ENCODE results near the gene C7orf57.

C7orf57 gene

DNA sequence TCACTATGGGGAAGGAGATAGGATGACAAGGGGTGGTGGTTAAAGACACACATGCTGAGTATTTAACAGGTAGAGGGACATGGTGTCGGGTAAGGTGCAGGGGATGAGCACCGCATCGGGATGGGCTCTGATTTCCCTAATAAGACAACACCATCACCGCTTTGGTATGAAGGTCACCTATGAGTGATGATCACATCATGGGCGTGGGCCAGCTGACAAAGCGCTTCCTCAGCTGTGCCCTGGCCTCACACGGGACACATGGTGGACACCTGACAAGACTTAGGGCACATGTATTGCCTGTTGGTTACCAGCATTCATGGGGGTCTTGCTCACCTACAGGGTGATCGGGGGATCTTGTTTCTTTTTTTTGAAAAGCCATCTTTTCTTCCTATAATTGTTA is 12.8 kb downstream of the C7orf57 start:
- Histone ChIP-seq H3K27ac (ENCODE audit: low read depth, low read length) (no peak overlapping the region), H3K27me3 (ENCODE audit: control insufficient read depth in 1 of 2, insufficient read depth in 2 of 2, low read length in 2 of 2) (no peaks in the 10 kb centered on the region), H3K9ac (ENCODE audit: low read depth in 1 of 2, low read length in 2 of 2) (no peak overlapping the region), H3K4me3 (ENCODE audit: low read depth in 1 of 2, low read length in 2 of 2) (no peak overlapping the region), H3K4me1 (ENCODE audit: control insufficient read depth in 1 of 2, insufficient read depth in 2 of 2, low read length in 2 of 2) (peaks cover 0 to 1% of the 10 kb centered on the region in 2 donors), H3K36me3 (ENCODE audit: control insufficient read depth in 1 of 2, insufficient read depth in 2 of 2, low read length in 2 of 2) (no peaks in the 10 kb centered on the region), H3K9me3 (ENCODE audit: control insufficient read depth in 1 of 2, low read length in 2 of 2) (no peaks in the 10 kb centered on the region)

DNA sequence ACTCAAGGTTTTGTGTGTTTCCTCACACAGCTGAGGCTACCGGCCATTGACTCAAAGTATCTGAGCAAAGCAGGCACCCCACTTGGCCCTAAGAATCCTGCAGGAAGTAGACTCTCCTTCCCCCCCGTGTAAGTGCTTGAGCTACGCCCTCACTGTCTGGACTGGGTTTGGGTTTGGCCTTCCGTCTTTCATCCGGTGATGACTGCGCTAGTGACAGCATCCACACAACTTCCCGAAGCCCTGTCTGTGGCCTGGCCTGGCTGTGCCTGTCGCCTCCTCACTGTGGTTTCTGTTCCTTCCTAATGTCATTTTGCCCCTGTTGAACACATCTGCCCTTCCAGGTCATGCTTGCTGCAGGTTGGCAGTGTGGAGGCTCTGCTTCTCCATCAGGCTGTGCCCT is 14.5 kb downstream of the C7orf57 start:
- H3K27ac ChIP-seq (ENCODE audit: low read depth, low read length), result no peak overlapping the region
- H3K36me3 ChIP-seq (ENCODE audit: control insufficient read depth in 1 of 2, insufficient read depth in 2 of 2, low read length in 2 of 2), result no peaks in the 10 kb centered on the region
- no peaks in the 10 kb centered on the region for H3K9me3 ChIP-seq (ENCODE audit: control insufficient read depth in 1 of 2, low read length in 2 of 2)
- H3K4me3 ChIP-seq (ENCODE audit: low read depth in 1 of 2, low read length in 2 of 2), result no peak overlapping the region
- H3K27me3 ChIP-seq (ENCODE audit: control insufficient read depth in 1 of 2, insufficient read depth in 2 of 2, low read length in 2 of 2), result no peaks in the 10 kb centered on the region
- no peak overlapping the region for H3K9ac ChIP-seq (ENCODE audit: low read depth in 1 of 2, low read length in 2 of 2)
- H3K4me1 ChIP-seq (ENCODE audit: control insufficient read depth in 1 of 2, insufficient read depth in 2 of 2, low read length in 2 of 2), result peaks cover 0 to 4% of the 10 kb centered on the region in 2 donors

DNA sequence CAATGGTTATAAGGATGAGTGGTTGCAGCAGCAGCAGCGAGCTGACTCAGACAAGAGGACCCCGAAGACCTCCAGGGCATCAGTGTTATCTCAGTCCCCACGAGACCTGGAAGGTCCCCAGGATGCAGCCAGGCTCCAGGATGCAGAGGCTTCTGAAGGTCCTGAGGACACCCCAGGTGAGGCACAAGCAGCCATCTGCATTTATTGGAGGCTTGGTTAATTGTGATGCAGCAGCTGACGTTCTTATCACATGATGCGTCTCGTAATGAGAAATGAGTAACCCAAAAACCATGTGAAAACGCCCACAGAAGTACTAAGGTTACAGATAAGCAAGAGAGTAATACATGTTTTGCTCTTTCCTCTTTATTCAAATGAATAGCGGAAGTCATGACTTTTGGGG is 17.4 kb downstream of the C7orf57 start:
- no peaks in the 10 kb centered on the region for H3K27me3 ChIP-seq (ENCODE audit: control insufficient read depth in 1 of 2, insufficient read depth in 2 of 2, low read length in 2 of 2)
- H3K27ac ChIP-seq (ENCODE audit: low read depth, low read length), result no peak overlapping the region
- H3K4me1 ChIP-seq (ENCODE audit: control insufficient read depth in 1 of 2, insufficient read depth in 2 of 2, low read length in 2 of 2), result peaks cover 0 to 4% of the 10 kb centered on the region in 2 donors
- no peaks in the 10 kb centered on the region for H3K9me3 ChIP-seq (ENCODE audit: control insufficient read depth in 1 of 2, low read length in 2 of 2)
- H3K9ac ChIP-seq (ENCODE audit: low read depth in 1 of 2, low read length in 2 of 2), result no peak overlapping the region
- H3K36me3 ChIP-seq (ENCODE audit: control insufficient read depth in 1 of 2, insufficient read depth in 2 of 2, low read length in 2 of 2), result no peaks in the 10 kb centered on the region
- H3K4me3 ChIP-seq (ENCODE audit: low read depth in 1 of 2, low read length in 2 of 2), result no peak overlapping the region

DNA sequence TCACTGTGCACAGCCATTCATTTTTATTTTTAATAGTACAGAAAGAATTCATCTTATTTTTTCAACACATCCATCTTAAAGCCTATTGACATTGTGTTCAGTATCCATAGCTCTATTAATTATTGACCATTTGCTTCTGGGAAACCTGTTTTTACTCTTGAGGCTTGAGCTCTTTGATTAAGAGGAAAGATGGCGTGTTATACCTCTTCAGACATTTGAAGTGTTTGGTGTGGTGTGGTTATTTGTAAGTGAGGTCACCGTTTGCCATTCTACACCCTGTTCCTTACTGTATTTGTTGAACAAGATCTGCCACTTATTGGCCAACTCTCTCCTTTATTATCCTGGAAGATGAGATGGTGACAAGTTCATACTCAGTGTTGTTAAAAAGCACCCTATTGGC is 18.4 kb downstream of the C7orf57 start:
- Histone ChIP-seq H3K36me3 (ENCODE audit: control insufficient read depth in 1 of 2, insufficient read depth in 2 of 2, low read length in 2 of 2) (no peaks in the 10 kb centered on the region), H3K27me3 (ENCODE audit: control insufficient read depth in 1 of 2, insufficient read depth in 2 of 2, low read length in 2 of 2) (no peaks in the 10 kb centered on the region), H3K4me1 (ENCODE audit: control insufficient read depth in 1 of 2, insufficient read depth in 2 of 2, low read length in 2 of 2) (peaks cover 0 to 4% of the 10 kb centered on the region in 2 donors), H3K27ac (ENCODE audit: low read depth, low read length) (no peak overlapping the region), H3K4me3 (ENCODE audit: low read depth in 1 of 2, low read length in 2 of 2) (no peak overlapping the region), H3K9ac (ENCODE audit: low read depth in 1 of 2, low read length in 2 of 2) (no peak overlapping the region), H3K9me3 (ENCODE audit: control insufficient read depth in 1 of 2, low read length in 2 of 2) (no peaks in the 10 kb centered on the region)

DNA sequence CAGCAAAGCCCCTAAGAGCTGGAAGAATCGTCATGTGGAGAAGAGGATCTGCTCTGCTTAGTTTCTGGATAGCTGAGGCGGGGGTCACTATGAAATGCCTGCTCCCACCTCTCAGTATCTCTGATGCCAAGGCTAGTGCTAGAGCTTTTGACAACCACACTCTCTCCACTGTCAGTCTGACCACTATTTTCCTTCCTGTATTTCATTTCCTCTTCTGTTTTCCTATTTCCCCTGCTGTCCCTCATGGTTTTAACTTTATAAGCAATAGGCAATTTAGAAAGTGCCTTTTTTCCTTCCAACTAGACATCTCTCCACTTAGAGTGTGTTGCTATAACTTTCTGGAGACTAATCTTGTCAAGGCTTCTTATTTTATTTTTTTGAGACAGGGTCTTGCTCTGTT is 23.6 kb downstream of the C7orf57 start:
- Histone ChIP-seq H3K4me3 (ENCODE audit: low read depth in 1 of 2, low read length in 2 of 2) (no peak overlapping the region), H3K36me3 (ENCODE audit: control insufficient read depth in 1 of 2, insufficient read depth in 2 of 2, low read length in 2 of 2) (no peaks in the 10 kb centered on the region), H3K27me3 (ENCODE audit: control insufficient read depth in 1 of 2, insufficient read depth in 2 of 2, low read length in 2 of 2) (no peaks in the 10 kb centered on the region), H3K27ac (ENCODE audit: low read depth, low read length) (no peak overlapping the region), H3K4me1 (ENCODE audit: control insufficient read depth in 1 of 2, insufficient read depth in 2 of 2, low read length in 2 of 2) (peaks cover 0 to under 1% of the 10 kb centered on the region in 2 donors), H3K9me3 (ENCODE audit: control insufficient read depth in 1 of 2, low read length in 2 of 2) (no peaks in the 10 kb centered on the region), H3K9ac (ENCODE audit: low read depth in 1 of 2, low read length in 2 of 2) (no peak overlapping the region)

DNA sequence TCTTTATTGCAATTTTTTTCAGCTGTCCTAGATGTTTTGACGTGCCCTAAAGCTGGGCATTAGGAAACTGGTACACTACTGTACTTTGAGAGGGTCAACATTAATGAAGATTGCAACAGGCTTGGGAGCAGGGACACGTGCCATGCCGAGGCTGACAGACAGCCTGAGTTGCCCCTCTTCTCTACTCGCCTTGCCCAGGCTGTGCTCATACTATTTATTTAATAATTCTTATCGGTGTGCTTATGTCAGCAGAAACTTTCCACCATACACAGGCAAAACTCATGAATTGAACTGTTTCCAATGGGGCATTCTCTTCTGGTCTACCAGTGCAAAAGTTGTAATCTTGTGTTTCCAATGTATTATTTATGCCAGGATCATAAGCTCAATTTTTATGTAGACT is 24.4 kb downstream of the C7orf57 start:
- Histone ChIP-seq H3K9ac (ENCODE audit: low read depth in 1 of 2, low read length in 2 of 2) (no peak overlapping the region), H3K27ac (ENCODE audit: low read depth, low read length) (no peak overlapping the region), H3K4me1 (ENCODE audit: control insufficient read depth in 1 of 2, insufficient read depth in 2 of 2, low read length in 2 of 2) (no peaks in the 10 kb centered on the region), H3K9me3 (ENCODE audit: control insufficient read depth in 1 of 2, low read length in 2 of 2) (no peaks in the 10 kb centered on the region), H3K27me3 (ENCODE audit: control insufficient read depth in 1 of 2, insufficient read depth in 2 of 2, low read length in 2 of 2) (no peaks in the 10 kb centered on the region), H3K4me3 (ENCODE audit: low read depth in 1 of 2, low read length in 2 of 2) (no peak overlapping the region), H3K36me3 (ENCODE audit: control insufficient read depth in 1 of 2, insufficient read depth in 2 of 2, low read length in 2 of 2) (no peaks in the 10 kb centered on the region)

DNA sequence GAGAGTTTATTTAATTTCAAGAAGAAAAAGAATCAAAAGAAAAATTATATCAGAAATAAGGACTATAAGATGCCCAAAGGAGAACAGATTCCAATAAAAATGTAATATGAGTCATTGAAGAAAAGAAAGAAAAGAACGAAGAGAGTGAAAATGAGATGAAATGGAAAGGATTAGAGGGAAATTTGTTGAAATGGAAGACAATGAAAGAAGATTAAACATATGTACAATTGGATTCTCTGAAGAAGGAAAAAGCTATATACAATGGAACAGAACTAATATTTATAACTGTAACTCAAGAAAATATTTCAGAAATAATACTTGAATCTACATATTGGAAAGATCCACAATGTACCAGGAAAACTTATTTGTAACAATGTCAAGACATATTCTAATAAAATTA is 28.6 kb downstream of the C7orf57 start:
- H3K27ac ChIP-seq (ENCODE audit: low read depth, low read length), result no peak overlapping the region

DNA sequence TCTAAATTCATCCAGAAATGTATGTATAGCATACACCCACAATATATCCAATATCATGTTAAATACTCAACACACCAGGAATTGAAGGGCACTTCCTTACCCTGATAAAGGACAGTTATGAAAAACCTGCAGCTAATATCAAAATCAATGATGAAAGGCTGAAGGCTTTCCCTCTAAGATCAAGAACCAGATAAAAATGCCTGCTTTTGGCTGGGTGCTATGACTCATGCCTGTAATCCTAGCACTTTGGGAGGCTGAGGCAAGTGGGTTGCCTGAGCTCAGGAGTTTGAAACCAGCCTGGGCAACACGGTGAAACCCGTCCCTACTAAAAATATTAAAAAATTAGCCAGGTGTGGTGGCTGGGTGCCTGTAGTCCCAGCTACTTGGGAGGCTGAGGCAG is 32.1 kb downstream of the C7orf57 start:
- no peaks in the 10 kb centered on the region for H3K36me3 ChIP-seq (ENCODE audit: control insufficient read depth in 1 of 2, insufficient read depth in 2 of 2, low read length in 2 of 2)
- no peak overlapping the region for H3K9ac ChIP-seq (ENCODE audit: low read depth in 1 of 2, low read length in 2 of 2)
- H3K27ac ChIP-seq (ENCODE audit: low read depth, low read length), result no peak overlapping the region
- H3K4me3 ChIP-seq (ENCODE audit: low read depth in 1 of 2, low read length in 2 of 2), result no peak overlapping the region
- H3K4me1 ChIP-seq (ENCODE audit: control insufficient read depth in 1 of 2, insufficient read depth in 2 of 2, low read length in 2 of 2), result no peaks in the 10 kb centered on the region
- no peaks in the 10 kb centered on the region for H3K9me3 ChIP-seq (ENCODE audit: control insufficient read depth in 1 of 2, low read length in 2 of 2)
- no peaks in the 10 kb centered on the region for H3K27me3 ChIP-seq (ENCODE audit: control insufficient read depth in 1 of 2, insufficient read depth in 2 of 2, low read length in 2 of 2)

More for the DNA sequence above, 28.6 kb downstream of the C7orf57 start:
- no peaks in the 10 kb centered on the region for H3K4me1 ChIP-seq (ENCODE audit: control insufficient read depth in 1 of 2, insufficient read depth in 2 of 2, low read length in 2 of 2)
- H3K9ac ChIP-seq (ENCODE audit: low read depth in 1 of 2, low read length in 2 of 2), result no peak overlapping the region
- no peak overlapping the region for H3K4me3 ChIP-seq (ENCODE audit: low read depth in 1 of 2, low read length in 2 of 2)
- H3K36me3 ChIP-seq (ENCODE audit: control insufficient read depth in 1 of 2, insufficient read depth in 2 of 2, low read length in 2 of 2), result no peaks in the 10 kb centered on the region
- no peaks in the 10 kb centered on the region for H3K27me3 ChIP-seq (ENCODE audit: control insufficient read depth in 1 of 2, insufficient read depth in 2 of 2, low read length in 2 of 2)
- H3K9me3 ChIP-seq (ENCODE audit: control insufficient read depth in 1 of 2, low read length in 2 of 2), result no peaks in the 10 kb centered on the region

DNA sequence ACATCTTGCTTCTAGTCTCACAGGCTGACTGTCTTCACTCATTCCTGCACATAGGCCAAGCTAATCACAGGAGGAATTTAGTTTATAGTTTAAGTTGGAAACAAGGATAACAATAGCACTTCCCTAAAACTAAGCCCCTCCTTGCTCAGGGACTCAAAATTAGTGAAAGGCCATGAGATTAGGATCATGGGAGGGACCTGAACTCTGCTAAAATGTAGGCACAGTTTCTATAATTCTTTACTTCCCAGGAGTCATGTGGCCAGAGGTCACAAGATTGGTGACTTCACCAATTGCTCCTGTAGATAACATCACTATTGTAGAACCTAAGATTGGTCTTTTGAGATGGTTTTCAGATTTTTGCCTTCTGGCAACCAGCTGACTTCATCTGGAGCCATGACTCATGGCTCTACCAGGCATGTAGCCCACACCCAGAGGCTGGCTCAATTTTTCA is 38.9 kb downstream of the C7orf57 start:
- H3K27ac ChIP-seq (ENCODE audit: low read depth, low read length), result no peak overlapping the region
- H3K4me1 ChIP-seq (ENCODE audit: control insufficient read depth in 1 of 2, insufficient read depth in 2 of 2, low read length in 2 of 2), result no peaks in the 10 kb centered on the region
- H3K9ac ChIP-seq (ENCODE audit: low read depth in 1 of 2, low read length in 2 of 2), result no peak overlapping the region
- no peaks in the 10 kb centered on the region for H3K36me3 ChIP-seq (ENCODE audit: control insufficient read depth in 1 of 2, insufficient read depth in 2 of 2, low read length in 2 of 2)
- H3K9me3 ChIP-seq (ENCODE audit: control insufficient read depth in 1 of 2, low read length in 2 of 2), result no peaks in the 10 kb centered on the region
- no peaks in the 10 kb centered on the region for H3K27me3 ChIP-seq (ENCODE audit: control insufficient read depth in 1 of 2, insufficient read depth in 2 of 2, low read length in 2 of 2)
- no peak overlapping the region for H3K4me3 ChIP-seq (ENCODE audit: low read depth in 1 of 2, low read length in 2 of 2)

DNA sequence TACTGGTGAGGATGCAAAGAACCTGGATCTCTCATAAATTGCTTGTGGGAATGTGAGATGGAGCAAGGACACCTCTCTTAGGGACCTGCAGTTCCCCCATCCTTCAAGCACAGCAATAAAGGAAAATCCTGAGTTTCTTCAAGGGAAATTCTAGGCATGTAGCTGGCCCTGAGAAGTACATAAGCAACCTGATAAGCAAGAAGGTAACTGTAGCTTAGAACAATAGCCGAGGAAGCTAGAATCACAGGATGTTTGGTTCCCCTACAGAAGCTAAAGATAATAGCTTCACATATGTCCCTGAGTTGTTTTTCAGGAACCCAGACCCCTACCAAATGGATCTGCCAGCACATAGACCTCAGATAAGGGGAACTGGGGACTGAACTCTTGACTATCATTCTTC is 42.1 kb downstream of the C7orf57 start:
- Histone ChIP-seq H3K4me3 (ENCODE audit: low read depth in 1 of 2, low read length in 2 of 2) (no peak overlapping the region), H3K4me1 (ENCODE audit: control insufficient read depth in 1 of 2, insufficient read depth in 2 of 2, low read length in 2 of 2) (peaks cover 0 to under 1% of the 10 kb centered on the region in 2 donors), H3K27me3 (ENCODE audit: control insufficient read depth in 1 of 2, insufficient read depth in 2 of 2, low read length in 2 of 2) (no peaks in the 10 kb centered on the region), H3K9ac (ENCODE audit: low read depth in 1 of 2, low read length in 2 of 2) (no peak overlapping the region), H3K36me3 (ENCODE audit: control insufficient read depth in 1 of 2, insufficient read depth in 2 of 2, low read length in 2 of 2) (no peaks in the 10 kb centered on the region), H3K27ac (ENCODE audit: low read depth, low read length) (no peak overlapping the region), H3K9me3 (ENCODE audit: control insufficient read depth in 1 of 2, low read length in 2 of 2) (no peaks in the 10 kb centered on the region)

DNA sequence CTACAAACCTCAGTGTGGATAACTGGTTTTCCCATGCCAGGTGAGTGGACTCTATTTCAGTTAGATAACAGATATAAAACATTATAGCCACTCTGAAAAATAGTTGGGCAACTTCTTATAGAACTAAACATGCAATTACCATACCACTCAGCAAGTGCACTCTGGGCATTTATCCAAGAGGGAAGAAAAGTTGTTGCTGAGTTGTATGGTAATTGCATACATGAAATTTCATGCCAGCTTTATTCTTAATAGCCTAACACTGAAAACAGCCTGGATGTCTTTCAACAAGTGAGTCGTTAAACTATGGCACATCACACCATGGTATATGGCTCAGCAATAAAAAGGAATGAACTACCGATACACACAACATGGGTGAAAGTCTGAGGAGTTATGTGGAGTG is 43.1 kb downstream of the C7orf57 start:
- Histone ChIP-seq H3K27me3 (ENCODE audit: control insufficient read depth in 1 of 2, insufficient read depth in 2 of 2, low read length in 2 of 2) (no peaks in the 10 kb centered on the region), H3K4me3 (ENCODE audit: low read depth in 1 of 2, low read length in 2 of 2) (no peak overlapping the region), H3K9ac (ENCODE audit: low read depth in 1 of 2, low read length in 2 of 2) (no peak overlapping the region), H3K9me3 (ENCODE audit: control insufficient read depth in 1 of 2, low read length in 2 of 2) (no peaks in the 10 kb centered on the region), H3K4me1 (ENCODE audit: control insufficient read depth in 1 of 2, insufficient read depth in 2 of 2, low read length in 2 of 2) (peaks cover 6 to 10% of the 10 kb centered on the region in 2 donors), H3K27ac (ENCODE audit: low read depth, low read length) (no peak overlapping the region), H3K36me3 (ENCODE audit: control insufficient read depth in 1 of 2, insufficient read depth in 2 of 2, low read length in 2 of 2) (no peaks in the 10 kb centered on the region)

Data from duodenal mucosa (tissue), 2 donors.